Measurements from ENCODE around the gene ARID1A.
"Not testable (repeated sequence)": the region's sequence is repeated elsewhere in the genome, so short reads cannot be mapped to it uniquely, and the experiment has no call there.

Gene ARID1A

DNA sequence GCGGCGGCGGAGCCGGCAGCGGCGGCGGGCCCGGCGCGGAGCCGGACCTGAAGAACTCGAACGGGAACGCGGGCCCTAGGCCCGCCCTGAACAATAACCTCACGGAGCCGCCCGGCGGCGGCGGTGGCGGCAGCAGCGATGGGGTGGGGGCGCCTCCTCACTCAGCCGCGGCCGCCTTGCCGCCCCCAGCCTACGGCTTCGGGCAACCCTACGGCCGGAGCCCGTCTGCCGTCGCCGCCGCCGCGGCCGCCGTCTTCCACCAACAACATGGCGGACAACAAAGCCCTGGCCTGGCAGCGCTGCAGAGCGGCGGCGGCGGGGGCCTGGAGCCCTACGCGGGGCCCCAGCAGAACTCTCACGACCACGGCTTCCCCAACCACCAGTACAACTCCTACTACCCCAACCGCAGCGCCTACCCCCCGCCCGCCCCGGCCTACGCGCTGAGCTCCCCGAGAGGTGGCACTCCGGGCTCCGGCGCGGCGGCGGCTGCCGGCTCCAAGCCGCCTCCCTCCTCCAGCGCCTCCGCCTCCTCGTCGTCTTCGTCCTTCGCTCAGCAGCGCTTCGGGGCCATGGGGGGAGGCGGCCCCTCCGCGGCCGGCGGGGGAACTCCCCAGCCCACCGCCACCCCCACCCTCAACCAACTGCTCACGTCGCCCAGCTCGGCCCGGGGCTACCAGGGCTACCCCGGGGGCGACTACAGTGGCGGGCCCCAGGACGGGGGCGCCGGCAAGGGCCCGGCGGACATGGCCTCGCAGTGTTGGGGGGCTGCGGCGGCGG is 1.0 kb downstream of the ARID1A start:
- DNase-seq = peak in 37 of 42 donors; percentile 21 to 74 (median 48)
- intact Hi-C loops (cut with DNase I) = loop anchor here (10.0 kb wide), 1 partner anchor 538 kb away; the partner anchor contains the start of gene WDTC1

DNA sequence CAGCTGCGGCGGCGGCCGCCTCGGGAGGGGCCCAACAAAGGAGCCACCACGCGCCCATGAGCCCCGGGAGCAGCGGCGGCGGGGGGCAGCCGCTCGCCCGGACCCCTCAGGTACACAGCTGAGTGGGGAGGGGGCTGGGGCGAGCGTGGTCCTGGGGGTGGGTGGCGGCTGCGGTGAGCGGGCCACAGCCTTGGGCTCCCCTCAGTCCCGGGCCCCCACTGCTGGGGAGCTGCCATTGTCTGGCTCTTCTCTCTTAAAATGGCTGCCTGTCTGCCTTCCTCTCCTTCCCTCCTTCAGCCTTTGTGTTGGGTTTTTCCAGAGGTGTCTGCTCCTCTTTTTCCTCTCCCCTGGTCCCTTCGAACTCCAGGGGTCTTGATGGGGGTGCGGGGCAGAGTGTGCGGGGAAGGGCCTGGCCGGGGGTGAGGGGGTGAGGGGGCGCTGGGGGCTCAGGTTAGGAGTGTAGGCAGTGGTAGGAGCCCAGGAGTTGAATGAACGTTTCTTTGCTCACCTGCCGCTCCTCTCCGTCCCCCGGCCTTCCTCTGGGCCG is 1.7 kb downstream of the ARID1A start:
- intact Hi-C loops (cut with DNase I) = loop anchor here (10.0 kb wide), 1 partner anchor 537 kb away; the partner anchor contains the start of gene WDTC1
- peak in 10 of 42 donors; percentile 9 to 41 (median 22) for DNase-seq

DNA sequence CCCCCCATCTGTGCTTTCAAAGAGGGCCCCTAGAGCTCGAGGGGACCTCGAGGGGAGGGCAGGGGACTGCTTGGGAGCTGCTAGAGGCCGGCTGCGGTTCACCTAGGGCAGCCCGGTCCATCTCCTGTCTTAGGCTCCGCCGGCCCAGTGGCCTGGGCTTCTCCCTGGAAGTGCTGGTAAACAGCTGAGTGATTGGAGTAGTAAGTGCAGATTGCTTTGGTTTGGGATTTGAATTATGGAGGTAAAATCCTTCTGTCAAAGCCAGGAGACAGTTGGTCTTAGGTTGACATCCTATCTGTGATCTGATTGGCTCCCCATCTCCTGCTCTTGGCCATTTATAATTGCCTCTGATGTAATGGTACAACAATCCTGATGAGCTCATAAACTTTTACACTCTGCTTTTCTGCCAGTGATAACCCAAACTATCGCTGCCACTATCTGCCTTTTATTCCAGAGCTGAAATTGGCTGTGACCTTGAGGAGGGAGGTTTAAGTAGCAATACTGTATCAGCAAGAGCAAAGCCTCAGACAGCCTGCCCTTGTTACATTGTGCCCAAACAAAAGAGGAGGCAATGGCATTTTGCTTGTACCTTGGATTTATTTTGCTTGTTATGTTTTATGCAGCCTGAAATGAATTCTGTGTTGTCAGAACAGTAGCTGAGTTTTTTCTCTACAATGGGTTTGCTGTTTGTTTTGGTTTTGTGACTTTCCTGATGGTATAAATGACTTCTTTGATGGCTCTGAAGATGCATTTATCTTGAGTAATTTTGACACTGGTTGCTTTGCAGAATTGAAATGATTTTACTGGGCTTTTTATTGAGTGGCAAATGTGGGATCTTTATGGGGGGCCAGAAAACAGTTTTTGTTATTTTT is 2.4 kb downstream of the ARID1A start:
- intact Hi-C loops (cut with DNase I) = loop anchor here (10.0 kb wide), 1 partner anchor 537 kb away; the partner anchor contains the start of gene WDTC1
- peak in 32 of 42 donors; percentile 8 to 78 (median 44) for DNase-seq

DNA sequence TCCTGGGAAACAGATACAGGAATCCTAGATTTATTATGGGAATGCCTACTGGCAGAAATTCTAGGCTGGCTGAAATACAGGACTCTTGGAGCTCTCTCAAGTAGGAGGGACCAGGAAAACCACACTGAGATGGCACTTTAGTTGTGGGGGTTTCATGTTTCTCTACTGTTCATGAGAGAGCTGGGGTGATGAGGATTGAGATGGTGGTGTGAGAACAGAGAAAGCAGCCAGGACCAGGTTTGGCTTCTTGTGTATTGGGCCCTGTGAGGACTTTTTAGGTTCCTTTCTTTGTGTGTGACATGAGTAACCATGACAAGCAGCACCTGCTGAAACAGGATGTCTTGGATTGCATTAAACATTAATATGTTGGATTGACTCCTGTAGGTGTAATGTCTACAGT is 4.9 kb downstream of the ARID1A start:
- no peak for DNase-seq
- intact Hi-C loops (cut with DNase I) = no loop called here

DNA sequence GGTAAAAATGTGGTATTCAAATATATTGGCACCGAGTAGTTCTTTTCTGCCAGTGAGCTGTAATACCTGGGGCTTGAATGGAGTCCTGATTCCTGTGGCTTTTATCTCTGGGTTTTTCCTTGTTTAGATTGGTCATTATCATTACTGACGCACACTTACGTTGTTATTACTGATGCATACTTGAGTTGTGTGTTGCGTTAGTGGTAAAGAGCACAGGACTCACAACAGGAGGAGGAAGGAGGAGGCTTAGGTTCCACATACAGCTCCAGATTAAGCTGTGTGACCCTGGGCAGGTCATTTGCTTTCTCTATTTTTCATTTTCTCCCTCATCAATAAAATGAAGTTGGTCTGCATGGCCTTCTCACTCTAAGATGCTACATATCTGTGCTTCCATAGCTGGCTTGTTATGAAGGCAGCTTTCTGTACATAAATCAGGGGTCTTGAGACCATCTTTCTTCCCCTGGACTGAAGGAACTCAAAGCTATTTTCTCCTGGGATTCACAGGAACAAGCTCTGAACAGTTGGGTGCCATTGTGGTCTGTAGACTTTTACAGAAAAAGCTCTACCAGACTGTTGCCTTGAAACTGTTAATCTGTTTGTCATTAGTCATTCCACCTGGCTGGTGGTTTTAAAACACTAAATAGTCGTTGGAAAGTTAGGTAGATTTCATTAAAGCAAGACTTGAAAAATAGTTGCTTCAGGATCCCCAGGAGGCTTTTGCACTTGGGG is 5.6 kb downstream of the ARID1A start:
- DNase-seq = no peak
- intact Hi-C loops (cut with DNase I) = no loop called here

DNA sequence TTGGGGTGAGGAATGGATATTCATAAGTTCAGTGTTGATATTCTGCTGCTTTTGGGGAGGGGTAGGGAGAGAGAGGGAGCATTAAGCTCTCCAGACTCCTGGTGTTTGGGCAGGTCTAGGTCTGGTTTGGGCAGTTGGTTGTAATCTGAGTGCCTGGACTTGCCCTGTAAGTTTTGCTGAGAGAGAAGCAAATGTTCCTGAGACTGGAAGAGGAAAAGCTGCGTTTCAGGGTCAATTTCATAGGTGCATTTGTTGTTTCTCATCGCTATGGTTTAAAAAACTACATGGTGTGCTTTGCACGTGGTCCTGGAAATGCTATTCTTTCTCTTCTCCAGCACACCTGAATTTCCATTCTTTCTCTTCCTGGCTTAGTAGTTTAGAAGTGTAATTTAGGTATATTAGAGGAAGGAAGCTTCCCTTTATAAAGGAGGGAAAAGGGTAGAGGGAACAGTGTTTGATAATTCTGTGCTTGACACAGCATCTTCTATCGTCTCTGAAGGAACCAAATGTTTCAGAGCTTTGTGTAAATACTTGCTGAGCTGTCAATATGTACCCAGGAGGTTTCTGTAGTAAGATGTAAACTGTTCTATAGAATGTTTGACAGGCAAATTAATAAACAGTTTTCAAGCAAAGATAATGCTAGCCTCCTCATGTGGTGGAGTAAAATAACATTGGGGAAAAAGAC is 6.3 kb downstream of the ARID1A start:
- DNase-seq = no peak
- intact Hi-C loops (cut with DNase I) = no loop called here

DNA sequence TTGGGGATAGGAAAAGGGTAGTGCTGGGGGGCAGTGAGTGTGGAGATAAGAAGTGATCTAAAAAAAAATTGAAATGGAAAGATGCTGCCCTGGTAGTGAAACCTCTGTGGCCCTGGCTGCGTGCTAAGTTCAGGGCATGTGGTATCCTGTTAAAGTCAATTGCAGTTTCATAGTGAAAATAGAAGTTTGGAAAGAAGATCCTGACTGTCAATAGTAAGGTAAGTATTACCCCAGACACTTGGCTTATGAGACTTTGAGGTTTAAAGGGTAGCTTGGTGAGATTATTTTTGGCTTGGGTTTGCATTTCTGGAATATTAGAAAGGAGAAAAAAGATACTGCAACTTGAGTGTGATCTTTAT is 6.8 kb downstream of the ARID1A start:
- DNase-seq = no peak
- intact Hi-C loops (cut with DNase I) = no loop called here

DNA sequence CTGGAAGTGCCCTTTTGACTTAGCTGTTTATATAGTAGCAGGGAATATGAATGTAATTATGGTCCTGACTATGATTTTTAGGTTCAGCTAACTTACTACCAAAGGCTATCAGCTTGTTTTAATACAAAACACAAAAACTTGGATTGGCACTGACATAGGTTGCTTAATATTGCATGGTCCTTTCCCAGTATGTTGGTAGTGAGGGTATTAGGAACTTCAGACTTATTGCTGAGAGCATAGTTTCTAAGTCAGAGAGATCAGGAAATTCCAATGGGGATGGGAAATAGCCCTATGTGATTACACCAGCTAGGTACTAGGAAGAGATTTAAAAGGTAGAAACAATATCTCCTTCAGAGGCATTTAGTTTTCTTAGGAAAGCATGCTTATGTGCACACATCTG is 7.7 kb downstream of the ARID1A start:
- intact Hi-C loops (cut with DNase I) = no loop called here
- no peak for DNase-seq

DNA sequence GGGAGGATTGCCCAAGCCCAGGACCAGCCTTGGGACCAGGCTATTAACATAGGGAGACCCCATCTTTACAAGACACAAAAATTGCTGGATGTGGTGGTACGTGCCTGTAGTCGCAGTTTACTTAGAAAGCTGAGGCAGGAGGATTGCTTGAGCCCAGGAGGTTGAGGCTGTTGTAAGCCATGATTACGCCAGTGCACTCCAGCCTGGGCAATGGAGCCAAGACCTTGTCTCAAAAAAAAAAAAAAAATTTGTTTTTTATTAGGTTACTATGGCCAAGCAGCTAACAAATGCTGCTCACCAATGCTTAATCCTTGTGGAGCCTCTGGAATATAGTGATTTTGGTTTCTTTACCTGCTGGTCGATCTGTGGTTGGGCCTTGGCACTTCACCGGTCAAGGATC is 8.8 kb downstream of the ARID1A start:
- intact Hi-C loops (cut with DNase I) = no loop called here
- no peak for DNase-seq

DNA sequence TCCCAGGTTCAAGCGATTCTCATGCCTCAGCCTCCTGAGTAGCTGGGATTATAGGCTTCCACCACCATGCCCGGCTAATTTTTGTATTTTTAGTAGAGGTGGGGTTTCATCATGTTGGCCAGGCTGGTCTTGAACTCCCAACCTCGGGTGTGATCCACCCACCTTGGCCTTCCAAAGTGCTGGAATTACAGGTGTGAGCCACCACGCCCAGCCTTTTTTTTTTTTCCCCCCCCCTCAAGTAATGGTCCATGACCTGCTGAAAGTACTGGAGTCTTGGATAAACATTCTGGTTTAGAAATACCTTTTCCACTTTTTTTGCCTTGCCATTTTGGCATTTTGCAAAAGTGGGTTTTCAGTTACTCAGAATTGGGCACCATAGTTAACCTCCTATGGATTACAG is 9.4 kb downstream of the ARID1A start:
- DNase-seq; intact Hi-C loops (cut with DNase I): not testable (repeated sequence)

DNA sequence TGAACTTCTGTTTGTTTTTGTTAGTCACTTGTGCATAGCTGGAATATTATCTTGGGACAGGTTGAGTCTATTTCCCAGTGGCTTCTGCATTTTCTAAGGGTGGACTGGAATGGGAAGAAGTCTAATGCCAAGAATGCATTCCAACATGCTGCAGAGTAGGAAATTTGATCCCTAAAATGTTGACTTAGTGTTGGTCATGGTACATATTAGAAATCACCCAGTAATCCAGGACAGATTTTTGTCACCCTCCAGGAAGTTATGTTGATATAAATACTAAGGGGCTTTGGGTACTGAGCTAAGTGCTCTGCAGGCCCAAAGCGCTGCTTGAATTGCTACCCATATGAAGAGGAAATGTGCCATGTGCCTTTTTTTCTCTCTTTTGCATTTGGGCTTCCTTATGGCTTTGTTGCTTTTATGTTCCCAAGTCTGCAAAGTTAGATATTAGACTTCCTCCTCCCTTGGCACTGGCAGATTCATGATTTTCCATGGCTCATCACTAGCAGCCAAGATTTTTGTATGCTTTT is 10.0 kb downstream of the ARID1A start:
- intact Hi-C loops (cut with DNase I) = no loop called here
- DNase-seq = no peak

DNA sequence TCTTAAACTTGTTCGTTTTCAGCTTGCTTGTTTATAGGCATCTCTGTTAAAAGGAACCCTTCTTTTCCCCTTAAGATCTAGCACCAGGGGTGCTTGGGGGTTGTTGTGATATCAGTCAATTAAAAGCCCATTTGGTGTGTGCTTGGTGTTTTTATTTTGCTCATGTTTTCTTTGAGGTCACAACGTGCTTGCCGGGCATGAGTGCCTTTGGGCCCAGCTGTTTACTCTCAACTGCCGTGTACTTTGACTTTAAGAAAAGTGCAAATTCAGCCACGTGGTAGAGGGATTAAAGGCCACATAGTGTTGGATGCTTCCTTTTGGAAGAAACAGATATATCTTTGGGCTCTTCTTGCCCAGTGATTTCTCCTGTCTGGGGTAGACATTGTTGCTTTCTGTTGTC is 10.5 kb downstream of the ARID1A start:
- intact Hi-C loops (cut with DNase I) = no loop called here
- no peak for DNase-seq

DNA sequence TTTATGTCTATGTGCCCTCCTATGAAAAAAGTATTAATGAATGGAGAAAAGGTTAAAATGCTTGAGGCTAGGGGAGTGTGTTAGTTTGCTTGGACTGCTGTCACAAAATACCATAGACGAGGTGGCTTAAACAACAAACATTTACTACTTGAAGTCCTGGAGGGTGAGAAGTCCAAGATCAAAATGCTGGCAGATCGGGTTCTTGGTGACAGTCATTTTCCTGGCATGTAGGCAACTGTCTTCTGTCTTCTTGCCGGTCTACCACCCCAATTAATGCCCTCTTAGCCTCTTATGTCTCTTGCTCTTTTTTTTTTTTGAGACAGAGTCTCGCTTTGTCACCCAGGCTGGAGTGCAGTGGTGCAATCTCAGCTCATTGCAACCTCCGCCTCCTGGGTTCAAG is 15.0 kb downstream of the ARID1A start:
- intact Hi-C loops (cut with DNase I) = no loop called here
- no peak for DNase-seq

DNA sequence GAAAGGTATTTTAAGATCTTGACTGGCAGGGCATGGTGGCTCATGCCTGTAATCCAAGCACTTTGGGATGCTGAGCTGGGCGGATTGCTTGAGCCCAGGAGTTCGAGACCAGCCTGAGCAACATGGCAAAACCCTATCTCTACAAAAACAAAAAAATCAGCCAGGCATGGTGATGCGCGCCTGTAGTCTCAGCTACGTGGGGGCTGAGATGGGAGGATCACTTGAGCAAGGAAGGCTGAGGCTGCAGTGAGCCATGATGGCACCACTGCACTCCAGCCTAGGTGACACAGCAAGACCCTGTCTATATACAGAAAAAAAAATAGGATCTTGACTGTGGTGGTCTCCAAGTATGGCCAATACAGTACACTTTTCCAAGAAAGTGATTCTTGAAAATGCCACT is 16.0 kb downstream of the ARID1A start:
- intact Hi-C loops (cut with DNase I) = no loop called here
- no peak for DNase-seq

DNA sequence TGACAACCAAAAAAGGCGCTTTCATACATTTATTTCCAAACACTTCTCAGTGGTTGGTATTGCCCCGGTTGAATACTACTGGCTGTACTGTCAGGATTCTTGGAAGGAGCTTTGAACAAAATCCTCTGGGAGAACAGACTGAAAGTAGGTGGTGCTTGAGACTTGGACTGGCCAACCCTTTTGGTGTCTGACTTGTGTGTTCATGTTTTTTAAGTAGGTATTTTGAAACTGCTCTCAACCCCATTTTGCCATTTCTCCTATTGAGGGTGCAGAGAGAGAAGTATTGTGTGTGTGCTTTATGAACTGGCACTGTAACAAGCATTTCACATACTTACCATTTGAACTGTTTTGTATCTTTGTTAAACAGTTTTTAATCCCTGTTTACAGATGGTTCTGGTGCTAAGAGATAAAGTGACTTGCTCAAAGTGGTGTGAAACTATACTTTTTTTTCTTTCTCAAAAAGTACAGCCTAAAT is 21.2 kb downstream of the ARID1A start:
- DNase-seq = peak in 1 of 42 donors; percentile 7
- intact Hi-C loops (cut with DNase I) = no loop called here

DNA sequence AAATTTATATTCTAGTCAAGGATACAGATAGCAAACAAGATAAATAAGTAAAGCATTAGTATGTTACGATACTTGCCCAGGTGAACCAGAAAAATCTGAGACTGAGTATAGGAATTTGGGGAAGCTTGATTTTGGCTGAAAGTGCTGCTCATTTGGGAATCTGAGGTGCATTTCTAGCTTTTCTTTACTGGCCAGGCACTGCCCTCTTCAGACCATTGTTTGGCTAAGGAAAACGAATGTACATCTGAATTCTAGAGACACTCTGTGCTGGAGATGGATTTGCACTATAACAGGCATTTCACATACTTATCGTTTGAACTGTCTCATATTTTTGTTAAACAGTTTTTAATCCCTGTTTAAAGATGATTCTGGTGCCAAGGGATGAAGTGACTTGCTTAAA is 23.4 kb downstream of the ARID1A start:
- intact Hi-C loops (cut with DNase I) = no loop called here
- DNase-seq = no peak

DNA sequence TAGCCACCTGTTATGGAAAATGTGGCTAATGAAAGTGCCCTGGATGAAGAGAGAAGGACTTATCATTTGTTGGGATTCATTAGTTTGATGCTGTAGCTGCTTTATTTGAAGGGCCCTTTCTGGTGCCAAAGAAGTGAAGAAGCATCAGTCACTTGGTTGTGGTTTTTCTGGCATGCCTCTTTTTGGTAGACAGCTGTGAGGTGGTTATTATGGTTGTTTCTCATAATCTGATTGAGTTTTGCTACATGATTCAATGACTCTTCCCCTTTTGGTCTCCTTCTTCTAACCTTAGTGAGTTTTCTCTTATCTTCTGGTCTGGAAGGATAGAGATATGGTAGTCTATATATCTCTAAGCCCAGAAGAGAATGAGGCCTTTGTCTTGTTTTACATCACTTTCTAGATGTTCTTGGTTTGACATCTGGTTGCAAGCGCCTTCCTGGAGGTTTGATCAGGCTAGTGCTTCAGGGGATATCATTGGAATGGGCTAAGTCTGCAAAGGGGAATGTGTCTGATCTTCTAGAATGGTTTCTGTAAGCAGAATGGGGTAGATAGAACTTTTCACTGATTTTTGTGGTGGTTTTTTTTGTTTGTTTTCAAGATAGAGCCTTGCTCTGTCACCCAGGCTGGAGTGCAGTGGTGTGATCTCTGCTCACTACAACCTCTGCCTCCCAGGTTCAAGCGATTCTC is 26.0 kb downstream of the ARID1A start:
- no peak for DNase-seq
- intact Hi-C loops (cut with DNase I) = no loop called here
